K562 (cell line): ENCODE measurements around the gene WBP1. TPM values are rescaled to one million over a fixed set of nuclear protein-coding genes. Genes with fewer than 3 reads are reported as not detected.

Source experiments
- ZBTB26 ChIP-seq: fragments of 450-650 bp; formaldehyde crosslinking; IDR thresholded peaks from 2 replicates; pipeline ENCODE4 v1.4.0; 2022; ENCODE audit warnings: missing genetic modification characterization
- polyA plus RNA-seq, 8 experiments: library from polyadenylated mRNA; depleted of rRNA in 4 of 8; stranded (reverse) in 5 of 8; unstranded in 3 of 8; fragments of >200 nt; fragmentation: Nextera tagmentation in 2 of 8; fragmentation: Illumina TruSeq in 1 of 8; extraction: Ambion mirVana in 2 of 8; extraction: Trizol in 1 of 8; gene quantifications; 2 replicates each; pipeline versions ENCODE4 v1.2.1 to v1.2.3, GENCODE V29; 2011 to 2014; ENCODE audit warnings: inconsistent platforms in 1 of 8, missing spikeins in 1 of 8
- total RNA-seq, 7 experiments: library from RNA; depleted of rRNA in 6 of 7; stranded (reverse); fragments of >200 nt in 6 of 7; fragmentation: Illumina TruSeq in 2 of 7; extraction: Trizol in 2 of 7; gene quantifications; 2 replicates each; pipeline versions ENCODE4 v1.2.1 to v1.2.3, GENCODE V29; 2011 to 2021; ENCODE audit warnings: low replicate concordance in 1 of 7
- TF ChIP-seq, protein P1 (sequence below), 2 experiments: fragments of 450-650 bp; formaldehyde crosslinking in 1 of 2; IDR thresholded peaks; 2 replicates each; pipeline versions ENCODE4 v1.4.0 to v1.6.1; 2014 to 2020; ENCODE audit warnings: mild to moderate bottlenecking in 2 of 2, borderline replicate concordance in 1 of 2, low read depth in 1 of 2
- TF ChIP-seq, protein P2 (sequence below), 2 experiments: IDR thresholded peaks in 1 of 2; conservative IDR thresholded peaks in 1 of 2; 2 replicates each; pipeline ENCODE4 v1.6.1; 2016; ENCODE audit warnings: low read depth in 2 of 2, mild to moderate bottlenecking in 1 of 2, missing compliant biosample characterization in 1 of 2, missing genetic modification characterization in 1 of 2, moderate library complexity in 1 of 2

Gene WBP1
- total and polyA plus RNA-seq, 9 of the 15 experiments (the other 6 are each of a cell fraction or from before 2014, with no cell fraction given), result 1.9 to 27.7 (median 14.2) TPM

DNA sequence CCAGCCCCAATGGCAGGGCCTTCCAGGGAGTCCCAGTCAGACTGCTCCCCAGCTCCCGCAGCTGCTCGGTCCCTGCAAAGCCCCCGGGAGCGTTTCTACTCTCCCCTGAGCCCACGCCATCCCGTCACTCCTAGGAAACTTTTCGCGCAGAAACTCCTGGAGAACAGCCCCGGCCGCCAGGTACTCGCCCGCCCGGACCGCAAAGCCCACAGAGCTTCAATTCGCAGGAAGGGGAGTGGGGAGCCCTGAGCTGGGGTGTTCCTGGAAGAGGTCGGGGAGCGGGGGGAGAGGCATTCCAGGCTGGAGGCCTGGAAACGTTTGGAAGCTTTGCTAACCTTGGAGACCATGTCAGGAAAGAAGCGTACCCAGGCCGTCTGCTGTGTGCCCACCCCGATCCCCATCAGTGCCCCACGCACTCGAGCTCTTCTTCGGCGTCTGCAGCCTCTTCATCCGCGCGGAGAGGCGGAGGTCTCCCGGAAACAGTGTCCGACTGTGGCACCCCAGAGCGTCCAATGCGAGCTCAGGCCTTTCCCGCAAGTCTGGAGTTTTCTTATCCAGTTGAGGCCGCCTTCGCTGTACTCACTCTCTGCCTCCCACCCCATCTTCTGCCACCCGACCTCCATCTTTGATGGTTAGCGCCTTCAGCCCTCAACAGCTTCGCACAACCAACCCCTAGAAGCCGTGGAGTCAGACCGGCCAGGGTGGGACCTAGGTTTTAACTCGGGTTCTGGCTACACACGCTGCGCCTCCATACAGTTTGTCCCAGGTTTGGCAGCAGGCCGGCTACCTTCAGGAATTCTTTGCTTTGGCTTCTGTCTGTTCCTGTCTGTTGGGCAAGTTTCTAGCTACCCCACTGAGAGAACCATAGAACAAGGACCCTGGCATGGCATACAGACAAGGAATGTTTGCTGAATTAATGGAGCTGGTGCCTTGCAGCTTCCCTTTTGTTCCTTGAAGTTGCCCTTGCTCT, 45.6 kb downstream of the WBP1 start (continued):
- TF ChIP-seq, protein P1, sequence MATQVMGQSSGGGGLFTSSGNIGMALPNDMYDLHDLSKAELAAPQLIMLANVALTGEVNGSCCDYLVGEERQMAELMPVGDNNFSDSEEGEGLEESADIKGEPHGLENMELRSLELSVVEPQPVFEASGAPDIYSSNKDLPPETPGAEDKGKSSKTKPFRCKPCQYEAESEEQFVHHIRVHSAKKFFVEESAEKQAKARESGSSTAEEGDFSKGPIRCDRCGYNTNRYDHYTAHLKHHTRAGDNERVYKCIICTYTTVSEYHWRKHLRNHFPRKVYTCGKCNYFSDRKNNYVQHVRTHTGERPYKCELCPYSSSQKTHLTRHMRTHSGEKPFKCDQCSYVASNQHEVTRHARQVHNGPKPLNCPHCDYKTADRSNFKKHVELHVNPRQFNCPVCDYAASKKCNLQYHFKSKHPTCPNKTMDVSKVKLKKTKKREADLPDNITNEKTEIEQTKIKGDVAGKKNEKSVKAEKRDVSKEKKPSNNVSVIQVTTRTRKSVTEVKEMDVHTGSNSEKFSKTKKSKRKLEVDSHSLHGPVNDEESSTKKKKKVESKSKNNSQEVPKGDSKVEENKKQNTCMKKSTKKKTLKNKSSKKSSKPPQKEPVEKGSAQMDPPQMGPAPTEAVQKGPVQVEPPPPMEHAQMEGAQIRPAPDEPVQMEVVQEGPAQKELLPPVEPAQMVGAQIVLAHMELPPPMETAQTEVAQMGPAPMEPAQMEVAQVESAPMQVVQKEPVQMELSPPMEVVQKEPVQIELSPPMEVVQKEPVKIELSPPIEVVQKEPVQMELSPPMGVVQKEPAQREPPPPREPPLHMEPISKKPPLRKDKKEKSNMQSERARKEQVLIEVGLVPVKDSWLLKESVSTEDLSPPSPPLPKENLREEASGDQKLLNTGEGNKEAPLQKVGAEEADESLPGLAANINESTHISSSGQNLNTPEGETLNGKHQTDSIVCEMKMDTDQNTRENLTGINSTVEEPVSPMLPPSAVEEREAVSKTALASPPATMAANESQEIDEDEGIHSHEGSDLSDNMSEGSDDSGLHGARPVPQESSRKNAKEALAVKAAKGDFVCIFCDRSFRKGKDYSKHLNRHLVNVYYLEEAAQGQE (IDR thresholded peaks at IDR 0.05; ENCODE audit: borderline replicate concordance), result peak; percentile 42; the same call in 1 of the 2 replicates
- TF ChIP-seq, protein P1 (CRISPR knock-in tag; IDR thresholded peaks at IDR 0.05; ENCODE audit: low read depth), result peak; percentile 3; the same call in 1 of the 2 replicates
- TF ChIP-seq ZBTB26, result no peak
- TF ChIP-seq, protein P2, sequence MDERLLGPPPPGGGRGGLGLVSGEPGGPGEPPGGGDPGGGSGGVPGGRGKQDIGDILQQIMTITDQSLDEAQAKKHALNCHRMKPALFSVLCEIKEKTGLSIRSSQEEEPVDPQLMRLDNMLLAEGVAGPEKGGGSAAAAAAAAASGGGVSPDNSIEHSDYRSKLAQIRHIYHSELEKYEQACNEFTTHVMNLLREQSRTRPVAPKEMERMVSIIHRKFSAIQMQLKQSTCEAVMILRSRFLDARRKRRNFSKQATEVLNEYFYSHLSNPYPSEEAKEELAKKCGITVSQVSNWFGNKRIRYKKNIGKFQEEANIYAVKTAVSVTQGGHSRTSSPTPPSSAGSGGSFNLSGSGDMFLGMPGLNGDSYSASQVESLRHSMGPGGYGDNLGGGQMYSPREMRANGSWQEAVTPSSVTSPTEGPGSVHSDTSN (CRISPR knock-in tag; IDR thresholded peaks at IDR 0.05; ENCODE audit: low read depth), result no peak
- TF ChIP-seq, protein P2 (tag; conservative IDR thresholded peaks at IDR 0.05; ENCODE audit: low read depth), result no peak
